GM21825 (cell line): ENCODE results near the gene BMAL1.

ENCODE experiments used
- ATAC-seq: cut with Tn5 transposase; IDR thresholded peaks from one replicate; pipeline ENCODE4 v1.9.1; 2021; ENCODE audit warnings: mild to moderate bottlenecking, moderate library complexity; ENCODE audit not compliant: unreplicated experiment

The BMAL1 gene

GRCh38 chr11:13290221-13290980, 12.8 kb downstream of the BMAL1 start:
- ATAC-seq = no peak

GRCh38 chr11:13291361-13291760, 13.8 kb downstream of the BMAL1 start:
- ATAC-seq = no peak

DNA sequence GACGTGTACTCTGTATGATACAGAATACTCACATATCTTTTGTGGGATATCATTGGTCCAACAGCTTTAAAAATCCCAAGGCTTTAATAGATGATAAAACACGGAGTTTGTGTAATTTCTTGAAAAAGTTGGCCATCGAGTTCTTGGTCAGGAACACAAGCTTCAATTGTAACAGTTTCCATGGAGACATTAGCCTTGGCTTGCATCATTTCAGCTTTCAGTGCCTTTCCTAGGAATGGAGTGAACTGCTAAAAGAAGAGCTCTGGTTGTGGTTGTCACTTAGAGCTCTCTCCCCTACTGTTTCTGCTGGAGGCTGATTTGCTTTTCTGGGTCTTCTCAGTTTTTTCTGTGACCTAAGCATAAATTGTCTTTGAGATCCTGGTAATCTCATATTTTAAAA, 14.2 kb downstream of the BMAL1 start:
- no peak for ATAC-seq

GRCh38 chr11:13292970-13293369, 15.4 kb downstream of the BMAL1 start:
- no peak for ATAC-seq

GRCh38 chr11:13294178-13294577, 16.6 kb downstream of the BMAL1 start:
- no peak for ATAC-seq

DNA sequence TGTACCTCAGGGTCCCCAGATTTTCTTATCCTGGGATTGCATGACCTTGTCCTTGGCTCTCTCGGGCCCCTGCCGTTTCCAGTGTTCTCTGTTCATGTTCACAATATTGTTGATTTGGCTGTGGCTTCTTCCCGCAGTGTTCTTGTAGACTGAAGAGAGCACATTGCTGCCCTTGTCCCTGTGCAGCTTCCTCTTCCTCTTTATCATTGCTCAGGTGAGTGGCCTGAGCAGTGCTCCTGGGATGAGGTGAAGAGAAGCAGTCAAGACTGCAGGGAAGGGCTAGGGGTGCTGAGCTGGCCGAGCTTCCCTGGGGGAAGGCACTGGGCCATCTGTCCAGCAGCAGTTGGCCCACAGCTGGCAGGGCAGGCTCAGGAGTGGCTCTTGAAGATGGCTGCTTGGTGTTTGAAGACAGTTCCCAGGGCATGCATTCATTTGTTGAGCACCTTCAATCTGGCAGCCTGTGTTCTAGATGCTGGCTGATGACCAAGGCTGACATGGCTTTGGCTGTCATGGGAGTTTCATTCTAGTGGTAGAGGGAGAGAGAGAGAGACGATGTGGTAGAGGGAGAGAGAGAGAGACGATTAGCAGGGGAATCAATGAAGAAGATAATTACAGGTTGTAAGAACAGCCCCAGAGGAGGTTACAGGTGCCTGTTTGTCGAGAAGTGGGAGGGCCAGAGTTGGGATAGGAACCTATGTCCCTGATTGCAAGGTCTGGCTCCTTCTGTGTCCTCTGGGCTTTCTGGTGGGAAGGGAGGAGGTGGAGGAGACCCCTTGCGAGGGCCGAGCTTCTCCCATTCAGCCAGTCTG, 17.4 kb downstream of the BMAL1 start:
- ATAC-seq = no peak

- no peak for ATAC-seq
These were observed 19.8 kb downstream of the BMAL1 start for GRCh38 chr11:13297308-13297916.

GRCh38 chr11:13297917-13298356, 20.3 kb downstream of the BMAL1 start:
- ATAC-seq = no peak

DNA sequence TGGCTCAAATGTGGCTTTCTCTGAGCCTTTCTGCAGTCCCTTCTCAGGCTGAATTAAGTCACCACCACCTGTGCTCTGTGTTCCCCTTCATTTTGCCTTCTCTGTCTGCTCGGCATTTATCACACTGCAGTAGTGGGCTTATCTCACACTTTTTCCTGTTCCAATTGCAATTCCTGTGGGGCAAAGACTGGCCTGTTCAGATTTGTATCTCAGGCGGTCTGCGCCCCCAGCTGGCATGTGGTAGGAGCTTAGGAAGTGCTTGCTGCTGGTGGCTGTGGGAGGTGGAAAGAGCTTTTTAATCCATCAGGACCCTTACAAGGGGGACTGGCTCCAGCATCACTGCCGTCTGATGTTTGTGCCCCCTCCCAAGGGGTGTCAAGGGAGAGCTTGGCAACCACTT, 21.2 kb downstream of the BMAL1 start:
- no peak for ATAC-seq

- no peak for ATAC-seq
These were observed 23.9 kb downstream of the BMAL1 start for GRCh38 chr11:13301522-13301921.

DNA sequence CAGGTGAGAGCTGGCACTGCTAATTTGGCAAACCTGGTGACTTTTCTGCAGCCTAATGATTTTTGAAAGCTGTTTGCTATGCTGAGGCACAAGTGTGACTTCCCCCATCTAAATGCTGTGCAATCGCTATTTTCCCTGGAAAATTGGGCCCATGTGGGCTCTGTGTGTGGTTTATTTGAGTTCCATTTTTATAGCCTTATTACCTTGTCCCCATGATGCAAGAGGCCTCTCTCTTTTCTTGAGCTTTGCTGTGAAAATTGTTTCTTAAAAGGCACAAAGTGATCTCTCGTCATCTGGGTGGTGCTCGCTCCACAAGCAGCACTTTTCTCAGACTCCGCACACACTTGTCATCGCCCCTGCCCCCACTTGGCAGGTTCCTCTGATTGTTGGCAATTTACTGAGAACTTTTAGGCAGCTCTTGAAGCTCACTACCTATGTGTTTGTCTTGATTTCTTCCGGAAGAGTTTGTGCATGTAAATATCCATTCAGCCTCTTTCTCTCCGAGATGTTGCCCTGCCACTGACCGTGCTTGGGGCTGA, 24.9 kb downstream of the BMAL1 start:
- no peak for ATAC-seq

DNA sequence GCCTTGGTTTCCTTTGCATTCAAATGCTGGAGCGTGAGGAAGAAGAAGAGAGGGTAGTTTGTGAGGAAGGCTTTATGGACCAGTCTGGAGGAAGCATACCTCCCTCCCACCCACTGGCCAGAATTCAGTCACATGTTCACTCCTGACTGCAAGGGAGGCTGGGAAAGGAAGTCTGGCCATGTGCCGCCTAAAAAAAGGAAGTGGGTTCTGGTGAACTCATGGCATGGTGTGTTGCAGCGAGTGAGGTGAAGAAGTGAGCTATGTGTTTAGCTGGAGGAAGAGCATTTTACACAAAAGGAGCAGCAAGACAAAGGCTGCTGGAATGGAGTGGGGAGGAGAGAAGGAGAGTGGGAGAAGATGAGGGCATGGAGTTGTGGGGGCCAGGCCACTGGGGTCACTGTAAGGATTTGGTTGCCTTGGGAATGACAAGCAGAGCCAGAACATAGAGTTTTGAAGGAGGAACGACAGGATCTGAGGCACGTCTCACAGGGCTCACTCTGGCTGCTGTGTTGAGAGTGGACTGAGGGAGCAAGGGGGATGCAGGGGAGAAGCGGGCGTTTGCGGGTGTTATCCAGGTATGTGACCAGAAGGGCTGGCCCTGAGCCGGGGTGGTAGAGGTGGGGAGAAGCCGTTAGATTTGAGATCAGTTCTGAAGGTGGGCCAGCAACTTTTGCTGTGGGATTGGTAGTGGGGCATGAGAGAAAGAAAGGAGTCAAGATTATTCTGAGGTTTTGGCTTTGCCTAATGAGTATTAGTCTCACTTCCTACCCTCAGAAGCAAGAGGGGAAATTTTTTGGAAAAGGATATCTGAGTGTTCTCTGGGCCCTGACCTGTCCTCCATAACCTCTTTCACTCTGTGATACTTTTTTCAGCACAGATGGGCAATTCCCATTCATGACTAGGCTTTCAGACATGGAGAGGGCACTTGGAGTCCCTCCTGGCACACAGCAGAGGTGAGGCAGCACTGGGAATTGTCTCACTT, 26.4 kb downstream of the BMAL1 start:
- peak; percentile 59 for ATAC-seq

- ATAC-seq = no peak
These were observed 27.2 kb downstream of the BMAL1 start for GRCh38 chr11:13304655-13305335.

GRCh38 chr11:13308704-13309103, 31.1 kb downstream of the BMAL1 start:
- no peak for ATAC-seq

DNA sequence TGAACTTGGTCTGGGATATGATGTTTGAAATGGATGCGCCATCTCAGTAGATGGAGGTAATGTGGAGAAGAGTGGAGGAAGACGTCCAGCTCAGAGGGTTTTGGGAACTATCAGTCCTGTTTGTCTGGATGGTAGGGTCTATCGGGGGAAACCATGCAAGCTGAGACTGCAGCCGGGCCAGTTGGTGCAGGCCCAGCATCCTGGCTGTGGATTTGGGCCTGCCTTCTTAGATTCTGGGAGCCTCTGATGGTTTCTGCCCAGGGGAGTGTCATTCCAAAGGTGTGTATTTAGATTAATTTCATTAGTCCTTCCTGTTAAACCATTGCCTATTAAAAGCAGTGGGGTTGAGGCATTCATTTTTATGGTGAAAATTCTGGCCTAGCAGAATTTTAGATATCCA, 31.6 kb downstream of the BMAL1 start:
- ATAC-seq = no peak

DNA sequence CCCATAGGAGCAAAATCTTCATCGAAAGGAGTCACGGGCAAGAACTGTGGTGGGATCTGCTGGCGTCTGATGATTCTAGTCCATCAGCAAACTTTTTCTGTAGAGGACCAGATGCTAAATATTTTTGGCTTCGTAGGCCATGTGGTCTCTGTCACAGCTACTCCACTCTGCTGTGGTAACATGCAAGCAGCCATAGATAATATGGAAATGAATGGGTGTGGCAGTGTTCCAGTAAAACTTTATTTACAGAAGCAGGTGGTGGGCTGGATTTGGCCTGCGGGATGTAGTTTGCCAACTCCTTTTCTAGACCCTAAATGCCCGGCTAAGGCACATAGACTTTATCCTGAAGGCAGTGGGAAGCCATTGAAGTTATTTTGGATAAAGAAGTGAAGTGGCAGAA, 32.9 kb downstream of the BMAL1 start:
- no peak for ATAC-seq

DNA sequence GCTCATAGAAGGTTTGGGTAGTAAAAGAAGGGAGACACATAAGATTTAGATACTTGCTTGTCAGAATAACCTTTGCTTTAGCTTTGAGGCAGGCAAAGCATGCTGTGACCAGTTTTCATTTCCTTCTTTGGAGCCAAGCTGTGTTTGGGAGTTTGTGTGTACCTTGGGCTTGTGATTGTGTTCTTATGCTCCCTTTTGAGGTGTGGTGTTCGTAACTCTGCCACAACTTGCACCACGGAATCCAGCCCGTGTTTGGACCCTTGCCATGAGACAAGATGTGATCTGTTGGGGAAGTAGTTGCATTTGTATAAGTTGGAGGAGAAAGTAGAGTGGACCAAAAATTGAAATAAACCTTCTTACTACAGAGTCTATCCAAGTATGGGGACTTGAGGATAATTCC, 34.0 kb downstream of the BMAL1 start:
- no peak for ATAC-seq

GRCh38 chr11:13313005-13313819, 35.6 kb downstream of the BMAL1 start:
- ATAC-seq = no peak
